K562 (cell line): ENCODE data around the gene SOHLH2. TPM values are rescaled to one million over a fixed set of nuclear protein-coding genes. Genes with fewer than 3 reads are reported as not detected.

Experiments used
- ATAC-seq: fragments of 200-7000 bp; cut with Tn5 transposase; 3 replicates; pipeline ENCODE4 v1.9.1; 2020; ENCODE audit warnings: moderate library complexity
- BruUV-seq: library from RNA; stranded (reverse); fragments of 400-500 nt; replicated peaks from 2 replicates; lab custom pipeline; 2021; lab: Mats Ljungman, UMichigan
- CTCF ChIA-PET: fragments of 300-600 bp; formaldehyde crosslinking; extraction: SDS; loops from one replicate; lab custom pipeline; 2021; ENCODE audit warnings: low intra/inter-chr PET ratio; lab: Yijun Ruan, JAX
- POLR2A ChIA-PET: fragments of 300-600, 350-650 bp; sonication (Branson Sonifier 250); formaldehyde crosslinking; extraction: SDS; loops from one replicate; lab custom pipeline; 2021; ENCODE audit warnings: antibody characterized with exemption, inconsistent platforms; lab: Yijun Ruan, JAX
- DNase-seq, 4 experiments: peaks; one replicate each; pipeline versions ENCODE4 v3.0.0 to v3.0.0-alpha.2; 2011 to 2018; ENCODE audit warnings: low spot score in 3 of 4, mixed read lengths in 3 of 4; ENCODE audit errors: extremely low read depth in 1 of 4
- FAIRE-seq: peaks from 2 replicates; lab custom pipeline; 2011; peaks lifted over from hg19 to GRCh38; lab: Jason Lieb, UNC
- H2AFZ ChIP-seq: 2 replicates; pipeline ENCODE4 v1.6.0; 2011; ENCODE audit warnings: low read depth, low read length, control low read depth, inconsistent platforms
- H3K27ac ChIP-seq: fragments of 200-600 bp; 3 replicates; pipeline ENCODE4 v1.8.0; 2011; ENCODE audit warnings: low read depth, mild to moderate bottlenecking, control low read depth, inconsistent platforms, low read length, moderate library complexity, mixed read lengths; ENCODE audit errors: extremely low read depth
- H3K27me3 ChIP-seq, 2 experiments: fragments of 300-600 bp in 1 of 2; 2 replicates in 1 of 2; 3 replicates in 1 of 2; pipeline versions ENCODE4 v1.6.0 to v1.8.0; 2011; ENCODE audit warnings: inconsistent platforms in 2 of 2, low read length in 2 of 2, mild to moderate bottlenecking in 1 of 2, mixed read lengths in 1 of 2, moderate library complexity in 1 of 2; ENCODE audit not compliant: control insufficient read depth in 2 of 2, insufficient read depth in 2 of 2
- H3K36me3 ChIP-seq: fragments of 300-600 bp; 3 replicates; pipeline ENCODE4 v1.8.0; 2011; ENCODE audit warnings: mild to moderate bottlenecking, low read length, inconsistent platforms; ENCODE audit not compliant: control insufficient read depth, insufficient read depth
- H3K4me1 ChIP-seq, 2 experiments: fragments of 200-600 bp in 1 of 2; replicated peaks in 1 of 2; 2 replicates in 1 of 2; 3 replicates in 1 of 2; pipeline versions ENCODE4 v1.5.1 to v1.8.0; 2011; ENCODE audit warnings: inconsistent platforms in 2 of 2, low read length in 2 of 2, mild to moderate bottlenecking in 1 of 2, mixed read lengths in 1 of 2, moderate library complexity in 1 of 2; ENCODE audit not compliant: control insufficient read depth in 2 of 2, insufficient read depth in 2 of 2
- H3K4me2 ChIP-seq: 2 replicates; pipeline ENCODE4 v1.6.1; 2011; ENCODE audit warnings: low read length, control low read depth, inconsistent platforms, mixed read lengths; ENCODE audit not compliant: insufficient read depth
- H3K4me3 ChIP-seq: fragments of 200-600 bp; sonication (generic), shearing (Covaris generic); 2 replicates; pipeline ENCODE4 v1.5.1; 2016; ENCODE audit warnings: control low read depth, inconsistent platforms
- H3K79me2 ChIP-seq: fragments of 200-600 bp; 3 replicates; pipeline ENCODE4 v1.8.0; 2011; ENCODE audit warnings: low read length, inconsistent platforms; ENCODE audit not compliant: control insufficient read depth, insufficient read depth
- H3K9ac ChIP-seq, 2 experiments: 2 replicates each; pipeline versions ENCODE4 v1.6.0 to v1.6.1; 2011; ENCODE audit warnings: low read depth in 2 of 2, low read length in 2 of 2, control low read depth in 1 of 2, inconsistent platforms in 1 of 2, mild to moderate bottlenecking in 1 of 2, mixed read lengths in 1 of 2; ENCODE audit not compliant: insufficient read depth in 1 of 2
- H3K9me1 ChIP-seq: one replicate; pipeline ENCODE4 v1.6.0; 2011; ENCODE audit warnings: inconsistent platforms, mild to moderate bottlenecking, low read length, moderate library complexity; ENCODE audit not compliant: control insufficient read depth, insufficient read depth
- H3K9me3 ChIP-seq: replicated peaks from 2 replicates; pipeline ENCODE4 v1.5.1; 2011; ENCODE audit warnings: low read depth, low read length, inconsistent platforms; ENCODE audit not compliant: control insufficient read depth, insufficient read depth
- H4K20me1 ChIP-seq: replicated peaks from 2 replicates; pipeline ENCODE4 v1.6.1; 2011; ENCODE audit warnings: low read length, inconsistent platforms, mixed read lengths; ENCODE audit not compliant: control insufficient read depth, insufficient read depth
- NCOA1 ChIP-seq: fragments of 450-650 bp; IDR thresholded peaks from 2 replicates; pipeline ENCODE4 v1.6.1; 2016; ENCODE audit warnings: low read depth
- OTX1 ChIP-seq: fragments of 450-650 bp; formaldehyde crosslinking; IDR thresholded peaks from 2 replicates; pipeline ENCODE4 v1.4.0; 2022; ENCODE audit warnings: mild to moderate bottlenecking
- PHB2 ChIP-seq: fragments of 450-650 bp; IDR thresholded peaks from 2 replicates; pipeline ENCODE4 v1.6.1; 2017; ENCODE audit warnings: low read depth
- TCF7L2 ChIP-seq: fragments of 150-350 bp; IDR thresholded peaks from 2 replicates; pipeline ENCODE4 v1.6.1; 2016; ENCODE audit warnings: low read depth, mild to moderate bottlenecking, low read length, moderate library complexity
- TCFL5 ChIP-seq: fragments of 250-450 bp; sonication (Bioruptor Pico); conservative IDR thresholded peaks from 2 replicates; pipeline ENCODE4 v1.6.1; 2021; ENCODE audit warnings: mild to moderate bottlenecking, moderate library complexity, matching md5 sums
- YBX1 ChIP-seq: fragments of 450-650 bp; IDR thresholded peaks from 2 replicates; pipeline ENCODE4 v1.7.1; 2016; ENCODE audit warnings: mild to moderate bottlenecking
- ZNF584 ChIP-seq: fragments of 200-800 bp; sonication (Bioruptor generic); IDR thresholded peaks from 2 replicates; pipeline ENCODE4 v1.6.1; 2016; ENCODE audit warnings: low read depth, mild to moderate bottlenecking, missing genetic modification characterization, missing compliant biosample characterization
- ZNF780A ChIP-seq: fragments of 250-450 bp; sonication (Bioruptor Pico); IDR thresholded peaks from 2 replicates; pipeline ENCODE4 v1.5.0; 2021; ENCODE audit warnings: mild to moderate bottlenecking
- WGBS: fragments of 100-300 bp; shearing (Covaris generic); methylation state at CpG from one replicate; pipeline ENCODE4 v1.1.6; 2016; ENCODE audit warnings: low coverage, mixed read lengths; ENCODE audit not compliant: insufficient coverage; ENCODE audit errors: missing lambda C conversion rate; 5-methylcytosine and 5-hydroxymethylcytosine counted together
- in situ Hi-C: fragments of 300-500 bp; cut with MboI; formaldehyde crosslinking; loops from 4 replicates; pipeline ENCODE4 v1.15.0; 2018; ENCODE audit warnings: inconsistent platforms, mixed read lengths
- intact Hi-C: fragments of 100-400 bp; cut with micrococcal nuclease; formaldehyde crosslinking; loops from 2 replicates; pipeline ENCODE4 v1.14.2; 2022
- polyA plus RNA-seq, 8 experiments: library from polyadenylated mRNA; depleted of rRNA in 4 of 8; stranded (reverse) in 5 of 8; unstranded in 3 of 8; fragments of >200 nt; fragmentation: Nextera tagmentation in 2 of 8; fragmentation: Illumina TruSeq in 1 of 8; extraction: Ambion mirVana in 2 of 8; extraction: Trizol in 1 of 8; gene quantifications; 2 replicates each; pipeline versions ENCODE4 v1.2.1 to v1.2.3, GENCODE V29; 2011 to 2014; ENCODE audit warnings: inconsistent platforms in 1 of 8, missing spikeins in 1 of 8
- total RNA-seq, 7 experiments: library from RNA; depleted of rRNA in 6 of 7; stranded (reverse); fragments of >200 nt in 6 of 7; fragmentation: Illumina TruSeq in 2 of 7; extraction: Trizol in 2 of 7; gene quantifications; 2 replicates each; pipeline versions ENCODE4 v1.2.1 to v1.2.3, GENCODE V29; 2011 to 2021; ENCODE audit warnings: low replicate concordance in 1 of 7
- TF ChIP-seq, protein P1 (sequence below): fragments of 250-450 bp; sonication (Bioruptor Pico); IDR thresholded peaks from 2 replicates; pipeline ENCODE4 v1.8.0; 2021; ENCODE audit warnings: mild to moderate bottlenecking, moderate library complexity
- TF ChIP-seq, protein P2 (sequence below): IDR thresholded peaks from 3 replicates; pipeline ENCODE4 v1.6.1; 2011; ENCODE audit warnings: borderline replicate concordance, mild to moderate bottlenecking; ENCODE audit not compliant: insufficient read length, insufficient read depth
- TF ChIP-seq, protein P3 (sequence below): fragments of 450-650 bp; IDR thresholded peaks from one replicate; pipeline ENCODE4 v1.6.1; 2018; ENCODE audit warnings: mild to moderate bottlenecking, moderate library complexity; ENCODE audit not compliant: partially characterized antibody
- TF ChIP-seq, protein P4 (sequence below), 2 experiments: fragments of 450-650 bp; conservative IDR thresholded peaks; 2 replicates each; pipeline ENCODE4 v1.6.1; 2017; ENCODE audit warnings: mild to moderate bottlenecking in 2 of 2, moderate library complexity in 2 of 2

SOHLH2 gene
- total and polyA plus RNA-seq, 9 of the 15 experiments (the other 6 are each of a cell fraction or from before 2014, with no cell fraction given) = 10.3 to 26.7 (median 17.0) TPM

DNA sequence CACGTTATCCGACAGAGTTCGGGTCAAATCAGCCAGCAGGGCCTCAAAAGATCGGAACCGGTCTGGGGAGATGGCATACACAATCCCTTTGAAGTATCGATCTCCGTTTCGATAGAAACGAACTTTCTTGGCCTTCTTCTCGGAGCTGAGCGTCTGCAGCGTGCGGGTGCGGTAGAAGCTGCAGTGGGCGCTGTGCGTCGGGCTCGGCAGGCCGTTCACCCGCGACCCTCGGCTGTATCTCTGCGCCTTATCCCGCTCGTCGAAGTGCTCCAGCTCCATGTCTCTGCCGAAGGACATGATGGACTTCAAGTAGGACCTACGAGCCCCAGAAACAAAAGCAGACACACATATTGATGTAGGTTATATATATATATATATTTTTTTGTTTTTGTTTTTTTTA, 88.5 kb downstream of the SOHLH2 start:
- Histone ChIP-seq H2AFZ (no peak overlapping the region), H3K36me3 (no peaks in the 10 kb centered on the region), H3K9me3 (no peaks in the 10 kb centered on the region), H4K20me1 (no peaks in the 10 kb centered on the region), H3K27ac (no peak overlapping the region), H3K4me2 (no peak overlapping the region), H3K9me1 (no peaks in the 10 kb centered on the region), H3K9ac (no peak overlapping the region), H3K79me2 (no peaks in the 10 kb centered on the region), H3K4me3 (no peak overlapping the region), H3K27me3 (peaks cover 4 to 19% of the 10 kb centered on the region in 2 experiments; a peak in 3 of 5 replicates), H3K4me1 (no peaks in the 10 kb centered on the region)
- no TSS peak for BruUV-seq
- FAIRE-seq (no peak), ATAC-seq (no peak), DNase-seq (no peak)
- in situ Hi-C loops (no loop called here), intact Hi-C loops (no loop called here)
- POLR2A ChIA-PET = no interaction called here
- TF ChIP-seq, protein P1, sequence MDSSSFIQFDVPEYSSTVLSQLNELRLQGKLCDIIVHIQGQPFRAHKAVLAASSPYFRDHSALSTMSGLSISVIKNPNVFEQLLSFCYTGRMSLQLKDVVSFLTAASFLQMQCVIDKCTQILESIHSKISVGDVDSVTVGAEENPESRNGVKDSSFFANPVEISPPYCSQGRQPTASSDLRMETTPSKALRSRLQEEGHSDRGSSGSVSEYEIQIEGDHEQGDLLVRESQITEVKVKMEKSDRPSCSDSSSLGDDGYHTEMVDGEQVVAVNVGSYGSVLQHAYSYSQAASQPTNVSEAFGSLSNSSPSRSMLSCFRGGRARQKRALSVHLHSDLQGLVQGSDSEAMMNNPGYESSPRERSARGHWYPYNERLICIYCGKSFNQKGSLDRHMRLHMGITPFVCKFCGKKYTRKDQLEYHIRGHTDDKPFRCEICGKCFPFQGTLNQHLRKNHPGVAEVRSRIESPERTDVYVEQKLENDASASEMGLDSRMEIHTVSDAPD (CRISPR knock-in tag) = no peak
- TF ChIP-seq TCFL5 (no peak), NCOA1 (no peak), OTX1 (CRISPR knock-in tag) (no peak), PHB2 (no peak), ZNF780A (CRISPR knock-in tag) (no peak), ZNF584 (CRISPR knock-in tag) (no peak), YBX1 (no peak), TCF7L2 (no peak)
- TF ChIP-seq, protein P2, sequence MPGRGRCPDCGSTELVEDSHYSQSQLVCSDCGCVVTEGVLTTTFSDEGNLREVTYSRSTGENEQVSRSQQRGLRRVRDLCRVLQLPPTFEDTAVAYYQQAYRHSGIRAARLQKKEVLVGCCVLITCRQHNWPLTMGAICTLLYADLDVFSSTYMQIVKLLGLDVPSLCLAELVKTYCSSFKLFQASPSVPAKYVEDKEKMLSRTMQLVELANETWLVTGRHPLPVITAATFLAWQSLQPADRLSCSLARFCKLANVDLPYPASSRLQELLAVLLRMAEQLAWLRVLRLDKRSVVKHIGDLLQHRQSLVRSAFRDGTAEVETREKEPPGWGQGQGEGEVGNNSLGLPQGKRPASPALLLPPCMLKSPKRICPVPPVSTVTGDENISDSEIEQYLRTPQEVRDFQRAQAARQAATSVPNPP = no peak
- TF ChIP-seq, protein P3, sequence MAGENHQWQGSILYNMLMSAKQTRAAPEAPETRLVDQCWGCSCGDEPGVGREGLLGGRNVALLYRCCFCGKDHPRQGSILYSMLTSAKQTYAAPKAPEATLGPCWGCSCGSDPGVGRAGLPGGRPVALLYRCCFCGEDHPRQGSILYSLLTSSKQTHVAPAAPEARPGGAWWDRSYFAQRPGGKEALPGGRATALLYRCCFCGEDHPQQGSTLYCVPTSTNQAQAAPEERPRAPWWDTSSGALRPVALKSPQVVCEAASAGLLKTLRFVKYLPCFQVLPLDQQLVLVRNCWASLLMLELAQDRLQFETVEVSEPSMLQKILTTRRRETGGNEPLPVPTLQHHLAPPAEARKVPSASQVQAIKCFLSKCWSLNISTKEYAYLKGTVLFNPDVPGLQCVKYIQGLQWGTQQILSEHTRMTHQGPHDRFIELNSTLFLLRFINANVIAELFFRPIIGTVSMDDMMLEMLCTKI = no peak
- TF ChIP-seq, protein P4, sequence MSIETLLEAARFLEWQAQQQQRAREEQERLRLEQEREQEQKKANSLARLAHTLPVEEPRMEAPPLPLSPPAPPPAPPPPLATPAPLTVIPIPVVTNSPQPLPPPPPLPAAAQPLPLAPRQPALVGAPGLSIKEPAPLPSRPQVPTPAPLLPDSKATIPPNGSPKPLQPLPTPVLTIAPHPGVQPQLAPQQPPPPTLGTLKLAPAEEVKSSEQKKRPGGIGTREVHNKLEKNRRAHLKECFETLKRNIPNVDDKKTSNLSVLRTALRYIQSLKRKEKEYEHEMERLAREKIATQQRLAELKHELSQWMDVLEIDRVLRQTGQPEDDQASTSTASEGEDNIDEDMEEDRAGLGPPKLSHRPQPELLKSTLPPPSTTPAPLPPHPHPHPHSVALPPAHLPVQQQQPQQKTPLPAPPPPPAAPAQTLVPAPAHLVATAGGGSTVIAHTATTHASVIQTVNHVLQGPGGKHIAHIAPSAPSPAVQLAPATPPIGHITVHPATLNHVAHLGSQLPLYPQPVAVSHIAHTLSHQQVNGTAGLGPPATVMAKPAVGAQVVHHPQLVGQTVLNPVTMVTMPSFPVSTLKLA (conservative IDR thresholded peaks at IDR 0.05) = no peak
- WGBS = 4% methylated on average over 28 of the region's 28 CpGs
- CTCF ChIA-PET = no interaction called here
